ENCODE measurements around the gene CSF3R.

DNA sequence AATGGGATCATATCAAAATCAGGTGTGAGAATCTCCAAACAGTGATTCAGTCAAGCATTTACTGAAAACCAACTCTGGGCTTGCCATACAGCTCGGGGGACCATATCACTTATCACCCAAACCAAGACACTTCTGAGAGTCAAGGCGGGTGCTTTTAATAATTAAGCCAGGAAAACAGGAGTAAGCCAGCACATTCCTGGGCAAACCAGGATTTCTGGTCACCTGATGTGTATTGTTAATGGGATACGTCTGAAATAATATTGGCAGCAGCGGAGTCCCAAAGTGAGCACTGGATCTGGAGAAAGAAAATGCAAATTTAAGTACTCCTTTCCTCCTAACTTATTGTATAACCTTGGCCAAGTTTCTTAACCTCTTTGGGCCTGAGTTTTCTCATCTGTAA is 50.1 kb downstream of the CSF3R start:
- TF ChIP-seq POLR2AphosphoS5 (IDR thresholded peaks at IDR 0.05) (no peak), CTCF (IDR thresholded peaks at IDR 0.05) (no peak)

All from suprapubic skin (tissue), 3 donors.